HCT116 (cell line): Measurements from ENCODE around the gene SH2D6. TPM values are rescaled to one million over a fixed set of nuclear protein-coding genes. Genes with fewer than 3 reads are reported as not detected.

Experiments
- ATAC-seq: fragments of 200-7000 bp; cut with Tn5 transposase; 2 replicates; pipeline ENCODE4 v1.9.1; 2020; ENCODE audit warnings: mild to moderate bottlenecking, moderate library complexity
- BruUV-seq: library from RNA; stranded (reverse); fragments of 400-500 nt; replicated peaks from 2 replicates; lab custom pipeline; 2021; lab: Mats Ljungman, UMichigan
- CTCF ChIA-PET: fragments of 300-600 bp; sonication (Branson Sonifier 250); formaldehyde crosslinking; loops from one replicate; lab custom pipeline; 2021; ENCODE audit warnings: antibody characterized with exemption; lab: Charles Lee
- POLR2A ChIA-PET: fragments of 300-600, 350-600 bp; sonication (Branson Sonifier 250); formaldehyde crosslinking; loops from one replicate; lab custom pipeline; 2021; ENCODE audit warnings: antibody characterized with exemption; lab: Charles Lee
- RAD21 ChIA-PET, 2 experiments: fragments of 300-600 bp; sonication (Branson Sonifier 250); formaldehyde crosslinking; loops; one replicate each; lab custom pipeline; 2023; ENCODE audit warnings: low total read pairs in 2 of 2; ENCODE audit not compliant: uncharacterized antibody in 2 of 2, unreplicated experiment in 2 of 2, low non-redundant PET in 1 of 2; lab: Charles Lee
- DNase-seq: peaks from one replicate; pipeline ENCODE4 v3.0.0-alpha.2; 2010; ENCODE audit warnings: low read depth, low spot score
- H2AFZ ChIP-seq: fragments of 200-600 bp; shearing (Covaris generic), sonication (generic); 2 replicates; pipeline ENCODE4 v1.6.1; 2017; ENCODE audit warnings: low read depth, mixed run types, mixed read lengths, antibody characterized with exemption, low read length; ENCODE audit not compliant: poor library complexity, severe bottlenecking
- H3K27ac ChIP-seq: 2 replicates; pipeline ENCODE4 v1.5.1; 2012; ENCODE audit warnings: low read depth, low read length
- H3K27me3 ChIP-seq: fragments of 200-600 bp; sonication (generic); 2 replicates; pipeline ENCODE4 v1.6.1; 2016; ENCODE audit warnings: mixed run types, low read length, mixed read lengths; ENCODE audit not compliant: insufficient read depth
- H3K36me3 ChIP-seq, 2 experiments: fragments of 200-500 bp in 1 of 2; fragments of 200-600 bp in 1 of 2; sonication (Bioruptor generic) in 1 of 2; sonication (generic) in 1 of 2; 2 replicates each; pipeline versions ENCODE4 v1.5.1 to v1.6.1; 2014 to 2016; ENCODE audit warnings: low read length in 2 of 2, inconsistent platforms in 1 of 2, mixed read lengths in 1 of 2, mixed run types in 1 of 2; ENCODE audit not compliant: insufficient read depth in 2 of 2, control insufficient read depth in 1 of 2
- H3K4me1 ChIP-seq, 2 experiments: fragments of 200-600 bp in 1 of 2; sonication (generic) in 1 of 2; 2 replicates each; pipeline versions ENCODE4 v1.5.1 to v1.6.1; 2012 to 2017; ENCODE audit warnings: low read length in 2 of 2, inconsistent platforms in 1 of 2, mild to moderate bottlenecking in 1 of 2, mixed read lengths in 1 of 2, mixed run types in 1 of 2, moderate library complexity in 1 of 2; ENCODE audit not compliant: insufficient read depth in 2 of 2, control insufficient read depth in 1 of 2
- H3K4me2 ChIP-seq: fragments of 200-600 bp; sonication (generic); 2 replicates; pipeline ENCODE4 v1.6.1; 2017; ENCODE audit warnings: mixed run types, low read length, mixed read lengths
- H3K4me3 ChIP-seq, 2 experiments: fragments of 200-600 bp in 1 of 2; sonication (generic) in 1 of 2; replicated peaks in 1 of 2; 2 replicates each; pipeline ENCODE4 v1.5.1; 2011 to 2016; ENCODE audit warnings: low read length in 2 of 2, control low read depth in 1 of 2, low read depth in 1 of 2, mild to moderate bottlenecking in 1 of 2, mixed read lengths in 1 of 2, mixed run types in 1 of 2
- H3K79me2 ChIP-seq: fragments of 200-600 bp; sonication (generic); 2 replicates; pipeline ENCODE4 v1.6.1; 2017; ENCODE audit warnings: mild to moderate bottlenecking, mixed run types, low read length, moderate library complexity, mixed read lengths; ENCODE audit not compliant: insufficient read depth
- H3K9ac ChIP-seq: fragments of 200-600 bp; sonication (generic); 2 replicates; pipeline ENCODE4 v1.6.1; 2016; ENCODE audit warnings: low read length, mixed read lengths
- H3K9me2 ChIP-seq: fragments of 200-600 bp; sonication (generic), shearing (Covaris generic); 2 replicates; pipeline ENCODE4 v1.6.1; 2017; ENCODE audit warnings: mixed run types, mild to moderate bottlenecking, moderate library complexity; ENCODE audit not compliant: insufficient read depth
- H3K9me3 ChIP-seq, 2 experiments: fragments of 200-500 bp in 1 of 2; fragments of 200-600 bp in 1 of 2; sonication (Bioruptor generic) in 1 of 2; sonication (generic) in 1 of 2; 2 replicates each; pipeline ENCODE4 v1.6.1; 2014 to 2017; ENCODE audit warnings: low read length in 2 of 2, mixed read lengths in 2 of 2, inconsistent platforms in 1 of 2, low read depth in 1 of 2, mild to moderate bottlenecking in 1 of 2, mixed run types in 1 of 2, moderate library complexity in 1 of 2; ENCODE audit not compliant: control insufficient read depth in 1 of 2, insufficient read depth in 1 of 2
- H4K20me1 ChIP-seq: fragments of 200-600 bp; sonication (generic), shearing (Covaris generic); 2 replicates; pipeline ENCODE4 v1.6.1; 2017; ENCODE audit warnings: mixed run types, mild to moderate bottlenecking, moderate library complexity; ENCODE audit not compliant: insufficient read depth
- ATF3 ChIP-seq: IDR thresholded peaks from 2 replicates; pipeline ENCODE4 v1.6.1; 2012
- CBX3 ChIP-seq: IDR thresholded peaks from 2 replicates; pipeline ENCODE4 v1.6.1; 2012; ENCODE audit warnings: low read depth
- EZH2phosphoT487 ChIP-seq: fragments of 200-600 bp; IDR thresholded peaks from 2 replicates; pipeline ENCODE4 v1.6.1; 2018; ENCODE audit warnings: antibody characterized with exemption, borderline replicate concordance
- JUND ChIP-seq: IDR thresholded peaks from 2 replicates; pipeline ENCODE4 v1.6.1; 2012
- MAX ChIP-seq: IDR thresholded peaks from 2 replicates; pipeline ENCODE4 v1.6.1; 2012
- POLR2A ChIP-seq: IDR thresholded peaks from 2 replicates; pipeline ENCODE4 v1.7.0; 2011; ENCODE audit warnings: borderline replicate concordance; ENCODE audit not compliant: insufficient read depth, insufficient read length; ENCODE audit errors: extremely low read depth
- POLR2AphosphoS5 ChIP-seq: IDR thresholded peaks from 2 replicates; pipeline ENCODE4 v1.6.1; 2011; ENCODE audit warnings: mild to moderate bottlenecking, low read depth, low read length, moderate library complexity
- RAD21 ChIP-seq: IDR thresholded peaks from 2 replicates; pipeline ENCODE4 v1.6.1; 2012; ENCODE audit warnings: low read depth, mild to moderate bottlenecking
- REST ChIP-seq: IDR thresholded peaks from 2 replicates; pipeline ENCODE4 v1.6.1; 2012; ENCODE audit warnings: low read depth
- SIN3A ChIP-seq: IDR thresholded peaks from 2 replicates; pipeline ENCODE4 v1.6.1; 2012; ENCODE audit warnings: low read depth
- TCF7L2 ChIP-seq: IDR thresholded peaks from 2 replicates; pipeline ENCODE4 v1.7.0; 2011; ENCODE audit warnings: borderline replicate concordance, inconsistent platforms; ENCODE audit not compliant: insufficient read depth, insufficient read length; ENCODE audit errors: extremely low read depth
- YY1 ChIP-seq: IDR thresholded peaks from 2 replicates; pipeline ENCODE4 v1.6.1; 2011; ENCODE audit warnings: low read length, low read depth, moderate library complexity, mild to moderate bottlenecking; ENCODE audit not compliant: insufficient replicate concordance; ENCODE audit errors: extremely low read depth
- ZFX ChIP-seq: fragments of 450-650 bp; IDR thresholded peaks from 2 replicates; pipeline ENCODE4 v1.6.1; 2017
- intact Hi-C: fragments of 100-400 bp; cut with micrococcal nuclease; formaldehyde crosslinking; loops from 2 replicates; pipeline ENCODE4 v1.10.0; 2022
- total RNA-seq: library from RNA; stranded (reverse); gene quantifications from one replicate; pipeline ENCODE4 v1.2.1, GENCODE V29; 2021; ENCODE audit not compliant: unreplicated experiment

SH2D6 gene
- total RNA-seq, 1 experiment from 2014 or later: 2.7 TPM

DNA sequence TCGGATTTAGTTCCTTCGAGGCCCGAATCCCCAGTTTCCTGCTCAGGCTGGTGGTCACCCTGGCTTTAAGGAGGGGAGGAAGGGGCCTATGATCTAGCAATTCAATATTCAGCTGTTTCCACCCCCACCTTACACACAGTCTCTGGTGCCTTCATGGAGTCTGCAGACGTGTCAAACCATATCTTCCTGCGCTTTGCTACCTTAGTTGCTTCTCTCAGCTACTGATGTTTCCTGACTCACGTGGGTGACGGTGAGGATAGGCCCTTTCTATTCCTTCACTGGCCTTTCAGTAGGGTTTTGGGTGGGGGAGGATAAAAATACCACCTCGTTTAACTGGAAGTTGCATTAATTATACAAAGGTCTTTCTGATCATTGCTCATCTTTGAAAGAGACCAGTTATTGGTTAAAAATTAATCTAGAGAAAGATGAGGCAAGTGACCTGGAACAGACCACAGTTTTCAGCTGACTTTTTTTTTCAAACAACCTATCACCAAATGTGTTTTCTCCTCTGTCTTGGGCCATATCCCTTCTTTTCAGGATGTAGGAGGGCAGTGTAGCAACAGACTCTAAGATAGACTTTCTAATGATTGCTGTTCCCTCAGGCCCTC lies 49.7 kb downstream of the SH2D6 start:
- no peaks in the 10 kb centered on the region for H3K36me3 ChIP-seq
- H3K27ac ChIP-seq: peak overlapping the region; percentile 56
- peak; percentile 34; the same call in 1 of the 2 replicates for TF ChIP-seq JUND
- TF ChIP-seq SIN3A: no peak
- TF ChIP-seq CBX3: 0 out of 2 replicates have a peak, but pooled peaks have one; percentile 12
- no peak for TF ChIP-seq ATF3
- peak overlapping the region in 1 of 2 experiments; percentile 26; a peak in 2 of 4 replicates for H3K4me3 ChIP-seq
- H3K9me3 ChIP-seq: no peaks in the 10 kb centered on the region
- H2AFZ ChIP-seq: peak overlapping the region; percentile 47
- ChIA-PET CTCF (interaction anchor here (0.7 kb wide), 1 partner anchor 71 kb away, joined by 3 read pairs; the partner anchor contains the start of gene MAT2A), POLR2A (interaction anchor here (1.6 to 2.1 kb wide), 4 partner anchors 10 to 78 kb away, joined by 5 to 26 read pairs (median 7); partner anchors contain the start of gene MAT2A), RAD21 (interaction anchor here (1.1 to 1.3 kb wide), 2 partner anchors 12 to 71 kb away, joined by 3 to 7 read pairs; partner anchors contain the start of gene MAT2A (in 1 of the 2))
- intact Hi-C loops: no loop called here
- no peaks in the 10 kb centered on the region for H3K9me2 ChIP-seq
- H3K9ac ChIP-seq: peak overlapping the region; percentile 11
- no peak for DNase-seq
- no peaks in the 10 kb centered on the region for H3K79me2 ChIP-seq
- ATAC-seq: peak; percentile 34
- peaks cover 28 to 53% of the 10 kb centered on the region in 2 experiments for H3K4me1 ChIP-seq
- H4K20me1 ChIP-seq: no peaks in the 10 kb centered on the region
- H3K4me2 ChIP-seq: peak overlapping the region; percentile 65
- BruUV-seq: no TSS peak
- H3K27me3 ChIP-seq: no peaks in the 10 kb centered on the region

- ChIA-PET RAD21 (interaction anchor here (0.6 to 1.3 kb wide), 3 partner anchors 13 to 70 kb away, joined by 3 to 7 read pairs (median 3); partner anchors contain the start of gene MAT2A (in 1 of the 2)), POLR2A (interaction anchor here (1.6 to 2.1 kb wide), 4 partner anchors 10 to 77 kb away, joined by 5 to 26 read pairs (median 7); partner anchors contain the start of gene MAT2A), CTCF (interaction anchor here (0.7 kb wide), 1 partner anchor 70 kb away, joined by 3 read pairs; the partner anchor contains the start of gene MAT2A)
- DNase-seq: peak; percentile 75
- Histone ChIP-seq H3K27ac (peak overlapping the region; percentile 56), H3K79me2 (no peaks in the 10 kb centered on the region), H3K9me2 (no peaks in the 10 kb centered on the region), H3K9me3 (no peaks in the 10 kb centered on the region), H3K36me3 (no peaks in the 10 kb centered on the region), H3K27me3 (no peaks in the 10 kb centered on the region), H3K4me1 (peaks cover 28 to 53% of the 10 kb centered on the region in 2 experiments), H3K4me3 (peak overlapping the region in 1 of 2 experiments; percentile 26; a peak in 2 of 4 replicates), H3K4me2 (peak overlapping the region; percentile 65), H3K9ac (peak overlapping the region; percentile 11), H2AFZ (peak overlapping the region; percentile 47), H4K20me1 (no peaks in the 10 kb centered on the region)
- ATAC-seq: peak; percentile 85
- BruUV-seq: no TSS peak
- intact Hi-C loops: no loop called here
- no peak for TF ChIP-seq YY1
- TF ChIP-seq POLR2A: no peak
- 0 out of 2 replicates have a peak, but pooled peaks have one; percentile 3 for TF ChIP-seq CBX3
- TF ChIP-seq RAD21: peak; percentile 16; the same call in 1 of the 2 replicates
- TF ChIP-seq ZFX: no peak
- no peak for TF ChIP-seq SIN3A
- no peak; the same call in 1 of the 2 replicates for TF ChIP-seq JUND
- TF ChIP-seq REST: no peak
- TF ChIP-seq POLR2AphosphoS5: peak; percentile 29; the same call in 1 of the 2 replicates
- TF ChIP-seq MAX: no peak
- no peak for TF ChIP-seq EZH2phosphoT487
- TF ChIP-seq TCF7L2: peak; percentile 90
Measured at GRCh38 chr2:85468704-85469349, 50.3 kb downstream of the SH2D6 start.
